Measurements from ENCODE around the gene NR6A1.

Gene NR6A1

GRCh38 chr9:124482431-124483031 is 288.6 kb downstream of the NR6A1 start:
- no peak for DNase-seq

- no peak for DNase-seq
Observed at GRCh38 chr9:124481115-124481514, 290.0 kb downstream of the NR6A1 start.

- no peak for DNase-seq
Observed at GRCh38 chr9:124480621-124480981, 290.5 kb downstream of the NR6A1 start.

- no peak for DNase-seq
Observed at GRCh38 chr9:124479947-124480620, 291.0 kb downstream of the NR6A1 start.

- DNase-seq = no peak
Observed at GRCh38 chr9:124479371-124479770, 291.7 kb downstream of the NR6A1 start.

- no peak for DNase-seq
Observed at GRCh38 chr9:124478354-124478753, 292.8 kb downstream of the NR6A1 start.

GRCh38 chr9:124477648-124478285 is 293.3 kb downstream of the NR6A1 start:
- no peak for DNase-seq

- no peak for DNase-seq
Observed at GRCh38 chr9:124477211-124477647, 293.9 kb downstream of the NR6A1 start.

GRCh38 chr9:124475868-124476690 is 295.0 kb downstream of the NR6A1 start:
- no peak for DNase-seq

GRCh38 chr9:124475158-124475867 is 295.8 kb downstream of the NR6A1 start:
- no peak for DNase-seq

- DNase-seq = no peak
Observed at GRCh38 chr9:124474151-124474550, 297.0 kb downstream of the NR6A1 start.

- no peak for DNase-seq
Observed at GRCh38 chr9:124473310-124473709, 297.8 kb downstream of the NR6A1 start.

GRCh38 chr9:124472770-124473169 is 298.3 kb downstream of the NR6A1 start:
- no peak for DNase-seq

- no peak for DNase-seq
Observed at GRCh38 chr9:124471761-124472160, 299.4 kb downstream of the NR6A1 start.

- DNase-seq = no peak
Observed at GRCh38 chr9:124470726-124471125, 300.4 kb downstream of the NR6A1 start.

- DNase-seq = no peak
Observed at GRCh38 chr9:124470306-124470705, 300.8 kb downstream of the NR6A1 start.

GRCh38 chr9:124469011-124469832 is 301.9 kb downstream of the NR6A1 start:
- DNase-seq = no peak

- no peak for DNase-seq
Observed at GRCh38 chr9:124468061-124468740, 302.9 kb downstream of the NR6A1 start.

- DNase-seq = no peak
Observed at GRCh38 chr9:124467410-124468060, 303.6 kb downstream of the NR6A1 start.

Data from NCI-H1694 (cell line).